LNCaP clone FGC (cell line): ENCODE results near the gene ATXN1.

ENCODE experiments used
- DNase-seq: peaks from one replicate; pipeline ENCODE4 v3.0.0-alpha.2; 2011; ENCODE audit warnings: low read depth
- H3K4me3 ChIP-seq: 2 replicates; pipeline ENCODE4 v1.5.1; 2011; ENCODE audit warnings: mild to moderate bottlenecking, low read depth, low read length, control low read depth
- TF ChIP-seq, protein P1 (sequence below): IDR thresholded peaks from 2 replicates; pipeline ENCODE4 v1.5.1; 2012; ENCODE audit warnings: mild to moderate bottlenecking; ENCODE audit not compliant: control insufficient read depth, insufficient read depth; ENCODE audit errors: extremely low read depth

ATXN1 gene

DNA sequence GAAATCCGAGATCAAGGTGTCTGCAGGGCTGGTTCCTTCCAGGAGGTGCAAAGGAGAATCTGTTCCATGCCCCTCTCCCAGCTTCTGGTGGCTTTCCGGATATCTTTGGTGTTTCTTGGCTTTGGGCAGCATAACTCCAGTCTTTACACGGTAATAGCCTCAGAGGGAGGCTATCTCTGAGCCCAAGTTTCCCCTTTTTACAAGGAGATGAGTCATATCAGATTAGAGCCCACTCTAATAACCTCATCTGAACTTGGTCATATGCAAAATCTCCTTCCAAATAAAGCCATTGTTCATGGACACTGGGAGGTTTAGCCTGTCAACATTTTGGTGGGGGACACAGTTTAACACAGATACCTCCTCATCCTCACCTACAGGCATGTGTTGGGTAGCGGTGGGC, 213.7 kb downstream of the ATXN1 start:
- TF ChIP-seq, protein P1, sequence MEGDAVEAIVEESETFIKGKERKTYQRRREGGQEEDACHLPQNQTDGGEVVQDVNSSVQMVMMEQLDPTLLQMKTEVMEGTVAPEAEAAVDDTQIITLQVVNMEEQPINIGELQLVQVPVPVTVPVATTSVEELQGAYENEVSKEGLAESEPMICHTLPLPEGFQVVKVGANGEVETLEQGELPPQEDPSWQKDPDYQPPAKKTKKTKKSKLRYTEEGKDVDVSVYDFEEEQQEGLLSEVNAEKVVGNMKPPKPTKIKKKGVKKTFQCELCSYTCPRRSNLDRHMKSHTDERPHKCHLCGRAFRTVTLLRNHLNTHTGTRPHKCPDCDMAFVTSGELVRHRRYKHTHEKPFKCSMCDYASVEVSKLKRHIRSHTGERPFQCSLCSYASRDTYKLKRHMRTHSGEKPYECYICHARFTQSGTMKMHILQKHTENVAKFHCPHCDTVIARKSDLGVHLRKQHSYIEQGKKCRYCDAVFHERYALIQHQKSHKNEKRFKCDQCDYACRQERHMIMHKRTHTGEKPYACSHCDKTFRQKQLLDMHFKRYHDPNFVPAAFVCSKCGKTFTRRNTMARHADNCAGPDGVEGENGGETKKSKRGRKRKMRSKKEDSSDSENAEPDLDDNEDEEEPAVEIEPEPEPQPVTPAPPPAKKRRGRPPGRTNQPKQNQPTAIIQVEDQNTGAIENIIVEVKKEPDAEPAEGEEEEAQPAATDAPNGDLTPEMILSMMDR = no peak
- no peak overlapping the region for H3K4me3 ChIP-seq
- DNase-seq = no peak

GRCh38 chr6:16546861-16547260, 214.4 kb downstream of the ATXN1 start:
- DNase-seq = no peak
- TF ChIP-seq, protein P1 = no peak
- H3K4me3 ChIP-seq = no peak overlapping the region

- DNase-seq = no peak
- H3K4me3 ChIP-seq = no peak overlapping the region
- TF ChIP-seq, protein P1 = no peak
These were observed 215.9 kb downstream of the ATXN1 start for GRCh38 chr6:16545382-16545781.

GRCh38 chr6:16544521-16544920, 216.7 kb downstream of the ATXN1 start:
- H3K4me3 ChIP-seq = no peak overlapping the region
- DNase-seq = no peak
- TF ChIP-seq, protein P1 = no peak

DNA sequence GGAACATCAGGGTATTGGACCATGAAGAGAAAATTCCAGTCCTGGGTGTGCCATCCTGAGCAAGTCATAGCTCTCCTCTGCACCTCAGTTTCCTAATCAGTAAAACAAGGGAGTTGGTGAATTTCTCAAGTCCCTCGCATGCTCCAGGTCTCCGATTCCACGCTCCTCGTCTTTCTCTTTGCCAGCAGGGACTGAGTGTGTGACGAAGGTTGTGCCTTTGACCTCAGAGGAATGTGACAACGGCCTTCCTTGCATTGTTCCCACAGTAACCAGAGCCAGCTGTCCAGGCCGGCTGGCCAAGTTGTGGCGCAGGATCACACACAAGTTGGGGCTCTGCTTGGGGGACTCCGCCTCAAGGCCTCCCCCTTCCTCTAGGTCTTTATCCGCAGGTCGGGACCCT, 217.3 kb downstream of the ATXN1 start:
- TF ChIP-seq, protein P1 = no peak
- no peak overlapping the region for H3K4me3 ChIP-seq
- no peak for DNase-seq

GRCh38 chr6:16543521-16543920, 217.7 kb downstream of the ATXN1 start:
- no peak for DNase-seq
- TF ChIP-seq, protein P1 = no peak
- H3K4me3 ChIP-seq = no peak overlapping the region

- DNase-seq = no peak
- TF ChIP-seq, protein P1 = no peak
- H3K4me3 ChIP-seq = no peak overlapping the region
These were observed 219.2 kb downstream of the ATXN1 start for GRCh38 chr6:16542070-16542469.
